GM12878 (cell line): Measurements from ENCODE around the gene ASGR2.

ENCODE experiments used
- ATF7 ChIP-seq: fragments of 450-650 bp; IDR thresholded peaks from 2 replicates; pipeline ENCODE4 v1.6.1; 2016; ENCODE audit warnings: low read depth, mild to moderate bottlenecking
- CEBPB ChIP-seq, 2 experiments: fragments of 150-350 bp in 1 of 2; IDR thresholded peaks; 2 replicates each; pipeline ENCODE4 v1.6.1; 2012 to 2014; ENCODE audit warnings: low read depth in 2 of 2, low read length in 2 of 2, borderline replicate concordance in 1 of 2, inconsistent platforms in 1 of 2
- CTCF ChIP-seq, 3 experiments: IDR thresholded peaks in 2 of 3; conservative IDR thresholded peaks in 1 of 3; 2 replicates each; pipeline ENCODE4 v1.5.1; 2011; ENCODE audit warnings: low read depth in 3 of 3, low read length in 3 of 3, mild to moderate bottlenecking in 3 of 3, control low read depth in 2 of 3, moderate library complexity in 2 of 3, inconsistent platforms in 1 of 3, mixed read lengths in 1 of 3; ENCODE audit not compliant: control insufficient read depth in 2 of 3, insufficient read depth in 1 of 3; ENCODE audit errors: extremely low read depth in 1 of 3
- IKZF1 ChIP-seq: fragments of 450-650 bp; conservative IDR thresholded peaks from 2 replicates; pipeline ENCODE4 v1.6.1; 2017; ENCODE audit warnings: antibody characterized with exemption, mild to moderate bottlenecking
- LARP7 ChIP-seq: fragments of 450-650 bp; IDR thresholded peaks from 2 replicates; pipeline ENCODE4 v1.6.1; 2017; ENCODE audit warnings: mild to moderate bottlenecking
- MYC ChIP-seq: IDR thresholded peaks from 2 replicates; pipeline ENCODE4 v1.6.1; 2011; ENCODE audit warnings: mild to moderate bottlenecking, low read length, moderate library complexity, inconsistent platforms; ENCODE audit not compliant: insufficient read depth, insufficient replicate concordance, insufficient read length, severe bottlenecking
- POLR2AphosphoS5 ChIP-seq: IDR thresholded peaks from 2 replicates; pipeline ENCODE4 v1.6.1; 2011; ENCODE audit warnings: mild to moderate bottlenecking, low read length, inconsistent platforms
- SMARCA5 ChIP-seq: fragments of 450-650 bp; IDR thresholded peaks from 2 replicates; pipeline ENCODE4 v1.6.1; 2017; ENCODE audit warnings: mild to moderate bottlenecking
- TAF1 ChIP-seq: IDR thresholded peaks from 2 replicates; pipeline ENCODE4 v1.6.1; 2011; ENCODE audit warnings: mild to moderate bottlenecking, low read depth, low read length, borderline replicate concordance
- TF ChIP-seq, protein P1 (sequence below): IDR thresholded peaks from 2 replicates; pipeline ENCODE4 v1.6.1; 2012; ENCODE audit warnings: improper control_type of control experiment, low read depth, low read length; ENCODE audit not compliant: insufficient replicate concordance

GRCh38 chr17:7114241-7114874, at the start of gene ASGR2:
- no peak for TF ChIP-seq LARP7
- no peak for TF ChIP-seq CTCF (IDR thresholded peaks at IDR 0.05 in 2 of 3, conservative IDR thresholded peaks at IDR 0.05 in 1 of 3; ENCODE audit: control insufficient read depth in 2 of 3, extremely low read depth in 1 of 3, insufficient read depth in 1 of 3, low read depth in 3 of 3, low read length in 3 of 3)
- TF ChIP-seq MYC: no peak
- no peak for TF ChIP-seq POLR2AphosphoS5
- TF ChIP-seq, protein P1, sequence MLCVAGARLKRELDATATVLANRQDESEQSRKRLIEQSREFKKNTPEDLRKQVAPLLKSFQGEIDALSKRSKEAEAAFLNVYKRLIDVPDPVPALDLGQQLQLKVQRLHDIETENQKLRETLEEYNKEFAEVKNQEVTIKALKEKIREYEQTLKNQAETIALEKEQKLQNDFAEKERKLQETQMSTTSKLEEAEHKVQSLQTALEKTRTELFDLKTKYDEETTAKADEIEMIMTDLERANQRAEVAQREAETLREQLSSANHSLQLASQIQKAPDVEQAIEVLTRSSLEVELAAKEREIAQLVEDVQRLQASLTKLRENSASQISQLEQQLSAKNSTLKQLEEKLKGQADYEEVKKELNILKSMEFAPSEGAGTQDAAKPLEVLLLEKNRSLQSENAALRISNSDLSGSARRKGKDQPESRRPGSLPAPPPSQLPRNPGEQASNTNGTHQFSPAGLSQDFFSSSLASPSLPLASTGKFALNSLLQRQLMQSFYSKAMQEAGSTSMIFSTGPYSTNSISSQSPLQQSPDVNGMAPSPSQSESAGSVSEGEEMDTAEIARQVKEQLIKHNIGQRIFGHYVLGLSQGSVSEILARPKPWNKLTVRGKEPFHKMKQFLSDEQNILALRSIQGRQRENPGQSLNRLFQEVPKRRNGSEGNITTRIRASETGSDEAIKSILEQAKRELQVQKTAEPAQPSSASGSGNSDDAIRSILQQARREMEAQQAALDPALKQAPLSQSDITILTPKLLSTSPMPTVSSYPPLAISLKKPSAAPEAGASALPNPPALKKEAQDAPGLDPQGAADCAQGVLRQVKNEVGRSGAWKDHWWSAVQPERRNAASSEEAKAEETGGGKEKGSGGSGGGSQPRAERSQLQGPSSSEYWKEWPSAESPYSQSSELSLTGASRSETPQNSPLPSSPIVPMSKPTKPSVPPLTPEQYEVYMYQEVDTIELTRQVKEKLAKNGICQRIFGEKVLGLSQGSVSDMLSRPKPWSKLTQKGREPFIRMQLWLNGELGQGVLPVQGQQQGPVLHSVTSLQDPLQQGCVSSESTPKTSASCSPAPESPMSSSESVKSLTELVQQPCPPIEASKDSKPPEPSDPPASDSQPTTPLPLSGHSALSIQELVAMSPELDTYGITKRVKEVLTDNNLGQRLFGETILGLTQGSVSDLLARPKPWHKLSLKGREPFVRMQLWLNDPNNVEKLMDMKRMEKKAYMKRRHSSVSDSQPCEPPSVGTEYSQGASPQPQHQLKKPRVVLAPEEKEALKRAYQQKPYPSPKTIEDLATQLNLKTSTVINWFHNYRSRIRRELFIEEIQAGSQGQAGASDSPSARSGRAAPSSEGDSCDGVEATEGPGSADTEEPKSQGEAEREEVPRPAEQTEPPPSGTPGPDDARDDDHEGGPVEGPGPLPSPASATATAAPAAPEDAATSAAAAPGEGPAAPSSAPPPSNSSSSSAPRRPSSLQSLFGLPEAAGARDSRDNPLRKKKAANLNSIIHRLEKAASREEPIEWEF: no peak
- no peak for TF ChIP-seq CEBPB (IDR thresholded peaks at IDR 0.05; ENCODE audit: borderline replicate concordance in 1 of 2, low read depth in 2 of 2, low read length in 2 of 2)
- TF ChIP-seq TAF1: no peak
- no peak for TF ChIP-seq SMARCA5
- TF ChIP-seq ATF7: no peak
- no peak for TF ChIP-seq IKZF1
